Measurements from ENCODE around the gene VAMP1. TPM values are rescaled to one million over a fixed set of nuclear protein-coding genes. Genes with fewer than 3 reads are reported as not detected.

The VAMP1 gene
- total and polyA plus RNA-seq, 8 donors = 1.7 to 7.5 (median 2.7) TPM

DNA sequence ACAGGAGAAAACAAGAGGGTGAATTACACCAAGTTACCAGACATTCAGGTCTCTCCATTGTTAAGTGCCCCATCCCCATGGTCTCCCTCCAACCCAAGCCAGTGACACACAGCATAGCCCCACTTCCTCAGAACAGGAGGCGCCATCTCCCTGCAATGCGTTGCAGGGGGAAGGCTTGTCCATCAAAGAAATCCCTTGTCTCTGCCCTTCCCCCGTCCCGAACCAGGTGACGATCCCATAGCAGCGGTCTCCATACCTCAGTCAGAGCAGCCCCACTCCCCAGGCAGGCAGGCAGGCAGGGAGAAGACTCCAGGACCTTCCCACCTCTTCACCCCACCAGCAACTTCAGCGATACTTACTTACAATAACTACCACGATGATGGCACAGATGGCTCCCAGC lies 5.9 kb downstream of the VAMP1 start:
- no peak for FAIRE-seq
- WGBS, 2 donors = 88 to 89% methylated on average over 8 of the region's 8 CpGs
- no peak for DNase-seq
- no peak overlapping the region for H3K4me3 ChIP-seq
- H3K27me3 ChIP-seq = no peaks in the 10 kb centered on the region
- H3K36me3 ChIP-seq = peaks cover 0 to 39% (median 2%) of the 10 kb centered on the region in 3 donors
- no peaks in the 10 kb centered on the region for H3K9me3 ChIP-seq
- no peak for ATAC-seq
- intact Hi-C loops (cut with DNase I) = loop anchor here in 1 of 3 donors (5.0 kb wide), 1 partner anchor 37 kb away; no protein-coding TSS in a partner anchor
- peaks cover 0 to 6% (median 0%) of the 10 kb centered on the region in 3 donors for H3K4me1 ChIP-seq
- no peak overlapping the region for H3K27ac ChIP-seq
- no peak for TF ChIP-seq CTCF (IDR thresholded peaks at IDR 0.05)

DNA sequence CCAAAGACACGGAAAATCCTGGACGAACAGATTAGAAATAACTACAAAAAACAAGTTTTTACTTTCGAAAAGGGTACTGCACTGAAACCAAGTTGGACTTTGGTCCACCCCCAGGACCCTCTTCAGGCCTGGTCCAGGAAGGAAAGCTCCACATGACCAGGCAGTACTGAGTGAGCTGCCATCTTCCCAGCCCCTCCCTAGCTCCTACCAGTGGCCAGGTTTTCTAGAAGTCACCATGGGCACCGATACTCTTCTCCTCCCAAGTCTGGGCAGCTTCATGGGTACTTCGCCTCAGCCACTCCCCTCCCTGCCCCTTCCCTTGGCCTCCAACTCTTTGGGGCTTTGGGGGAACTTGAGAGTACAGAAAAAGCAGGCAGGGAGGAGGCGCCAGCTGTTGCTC lies 6.6 kb downstream of the VAMP1 start:
- Histone ChIP-seq H3K4me3 (no peak overlapping the region), H3K36me3 (peaks cover 0 to 45% (median 5%) of the 10 kb centered on the region in 3 donors), H3K4me1 (no peaks in the 10 kb centered on the region), H3K27me3 (no peaks in the 10 kb centered on the region), H3K27ac (no peak overlapping the region), H3K9me3 (no peaks in the 10 kb centered on the region)
- TF ChIP-seq CTCF (IDR thresholded peaks at IDR 0.05) = no peak
- WGBS, 2 donors = 84 to 86% methylated on average over 6 of the region's 6 CpGs
- intact Hi-C loops (cut with DNase I) = loop anchor here in 1 of 3 donors (5.0 kb wide), 1 partner anchor 37 kb away; no protein-coding TSS in a partner anchor
- DNase-seq (no peak), FAIRE-seq (no peak), ATAC-seq (no peak)

- DNase-seq (no peak), ATAC-seq (no peak), FAIRE-seq (no peak)
- H3K4me3 ChIP-seq = no peak overlapping the region
- peaks cover 0 to 52% (median 10%) of the 10 kb centered on the region in 3 donors for H3K36me3 ChIP-seq
- 67 to 81% methylated on average over 7 of the region's 7 CpGs for WGBS, 2 donors
- no peaks in the 10 kb centered on the region for H3K9me3 ChIP-seq
- intact Hi-C loops (cut with DNase I) = loop anchor here in 1 of 3 donors (5.0 kb wide), 1 partner anchor 36 kb away; no protein-coding TSS in a partner anchor
- no peak overlapping the region for H3K27ac ChIP-seq
- TF ChIP-seq CTCF (IDR thresholded peaks at IDR 0.05) = no peak
- H3K4me1 ChIP-seq = no peaks in the 10 kb centered on the region
- no peaks in the 10 kb centered on the region for H3K27me3 ChIP-seq
Observed at GRCh38 chr12:6463216-6463615, 7.3 kb downstream of the VAMP1 start.

GRCh38 chr12:6462234-6462995 lies 8.1 kb downstream of the VAMP1 start:
- 87 to 91% methylated on average over 14 of the region's 14 CpGs for WGBS, 2 donors
- FAIRE-seq (no peak), DNase-seq (no peak), ATAC-seq (no peak)
- H3K27ac ChIP-seq = peak overlapping the region in 2 of 4 donors; percentile 28 to 51
- no peak for TF ChIP-seq CTCF (IDR thresholded peaks at IDR 0.05)
- intact Hi-C loops (cut with DNase I) = loop anchor here in 1 of 3 donors (5.0 kb wide), 1 partner anchor 35 kb away; no protein-coding TSS in a partner anchor
- no peaks in the 10 kb centered on the region for H3K9me3 ChIP-seq
- H3K4me3 ChIP-seq = no peak overlapping the region
- no peaks in the 10 kb centered on the region for H3K27me3 ChIP-seq
- H3K36me3 ChIP-seq = peaks cover 0 to 60% (median 15%) of the 10 kb centered on the region in 3 donors
- no peaks in the 10 kb centered on the region for H3K4me1 ChIP-seq

Data from pancreas (tissue), 10 donors.